ENCODE results near the gene OSGEP. TPM values are rescaled to one million over a fixed set of nuclear protein-coding genes. Genes with fewer than 3 reads are reported as not detected.

Gene OSGEP
- total RNA-seq, 1 experiment from 2014 or later, result 64.1 TPM

DNA sequence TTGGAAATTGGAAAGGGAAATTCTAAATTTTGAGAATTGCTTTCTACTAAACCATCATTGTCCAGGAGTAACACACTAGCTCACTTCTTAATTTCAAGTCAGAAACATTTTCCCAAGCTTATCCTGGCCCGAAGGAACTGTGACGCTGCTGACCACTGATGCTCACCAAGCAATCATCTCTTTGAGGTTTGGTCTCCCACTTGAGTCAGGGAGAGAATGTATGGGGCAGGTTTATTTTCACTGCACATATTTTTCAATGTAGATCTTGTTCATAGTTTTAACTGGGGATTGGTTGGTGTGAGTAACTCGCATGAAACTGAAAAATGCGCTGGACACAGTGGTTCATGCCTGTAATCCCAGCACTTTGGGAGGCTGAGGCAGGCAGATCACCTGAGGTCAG is 37.9 kb upstream of the OSGEP start:
- Histone ChIP-seq H3K9ac (ENCODE audit: low read length) (no peak overlapping the region), H3F3A (ENCODE audit: low read length, unreplicated experiment) (no peaks in the 10 kb centered on the region), H3K36me3 (ENCODE audit: low read depth, low read length) (no peaks in the 10 kb centered on the region), H3K4me1 (ENCODE audit: insufficient read depth, low read length) (peaks cover 45% of the 10 kb centered on the region), H2AFZ (ENCODE audit: low read length) (no peak overlapping the region), H3K4me3 (ENCODE audit: low read length) (no peak overlapping the region), H3K27me3 (ENCODE audit: low read length) (no peaks in the 10 kb centered on the region), H3K27ac (ENCODE audit: low read length) (no peak overlapping the region), H3K9me2 (replicated peaks; ENCODE audit: low read length) (no peaks in the 10 kb centered on the region), H3K9me3 (ENCODE audit: low read length) (no peaks in the 10 kb centered on the region), H4K20me1 (ENCODE audit: low read length) (no peaks in the 10 kb centered on the region), H3K4me2 (ENCODE audit: low read length) (no peak overlapping the region), H3K79me2 (ENCODE audit: low read length) (no peaks in the 10 kb centered on the region)
- no peak for TF ChIP-seq EZH2phosphoT487 (IDR thresholded peaks at IDR 0.05; ENCODE audit: borderline replicate concordance, low read length)
- TF ChIP-seq, protein P1, sequence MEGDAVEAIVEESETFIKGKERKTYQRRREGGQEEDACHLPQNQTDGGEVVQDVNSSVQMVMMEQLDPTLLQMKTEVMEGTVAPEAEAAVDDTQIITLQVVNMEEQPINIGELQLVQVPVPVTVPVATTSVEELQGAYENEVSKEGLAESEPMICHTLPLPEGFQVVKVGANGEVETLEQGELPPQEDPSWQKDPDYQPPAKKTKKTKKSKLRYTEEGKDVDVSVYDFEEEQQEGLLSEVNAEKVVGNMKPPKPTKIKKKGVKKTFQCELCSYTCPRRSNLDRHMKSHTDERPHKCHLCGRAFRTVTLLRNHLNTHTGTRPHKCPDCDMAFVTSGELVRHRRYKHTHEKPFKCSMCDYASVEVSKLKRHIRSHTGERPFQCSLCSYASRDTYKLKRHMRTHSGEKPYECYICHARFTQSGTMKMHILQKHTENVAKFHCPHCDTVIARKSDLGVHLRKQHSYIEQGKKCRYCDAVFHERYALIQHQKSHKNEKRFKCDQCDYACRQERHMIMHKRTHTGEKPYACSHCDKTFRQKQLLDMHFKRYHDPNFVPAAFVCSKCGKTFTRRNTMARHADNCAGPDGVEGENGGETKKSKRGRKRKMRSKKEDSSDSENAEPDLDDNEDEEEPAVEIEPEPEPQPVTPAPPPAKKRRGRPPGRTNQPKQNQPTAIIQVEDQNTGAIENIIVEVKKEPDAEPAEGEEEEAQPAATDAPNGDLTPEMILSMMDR (conservative IDR thresholded peaks at IDR 0.05; ENCODE audit: low read depth, low read length), result no peak
- TF ChIP-seq EZH2 (IDR thresholded peaks at IDR 0.05; ENCODE audit: low read length, unreplicated experiment), result no peak
- ChIA-PET POLR2A (ENCODE audit: unreplicated experiment) (no interaction called here), CTCF (no interaction called here)
- no peak for DNase-seq
- no peak for ATAC-seq
- intact Hi-C loops (cut with micrococcal nuclease), result no loop called here
- BruUV-seq (replicated peaks), result no TSS peak

DNA sequence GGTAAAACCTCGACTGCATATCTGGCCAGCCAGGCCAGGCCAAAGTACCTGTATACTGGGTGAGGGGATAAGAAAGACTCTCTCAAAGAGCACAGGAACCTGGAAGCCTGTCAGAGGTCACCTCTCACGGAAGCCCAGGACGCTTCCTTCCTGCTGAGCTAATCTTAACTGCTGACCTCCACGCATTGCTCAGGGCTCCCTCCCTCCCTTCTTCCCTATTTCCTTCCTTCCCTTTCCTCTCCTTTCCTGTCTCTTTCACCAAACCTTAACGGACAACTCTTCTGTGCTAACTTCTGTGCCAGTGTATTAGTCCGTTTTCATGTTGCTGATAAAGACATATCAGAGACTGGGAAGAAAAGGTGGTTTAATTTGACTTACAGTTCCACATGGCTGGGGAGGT is 36.0 kb upstream of the OSGEP start:
- no peaks in the 10 kb centered on the region for H3K9me2 ChIP-seq (replicated peaks; ENCODE audit: low read length)
- H3K4me2 ChIP-seq (ENCODE audit: low read length), result no peak overlapping the region
- H4K20me1 ChIP-seq (ENCODE audit: low read length), result no peaks in the 10 kb centered on the region
- ChIA-PET CTCF (interaction anchor here (0.7 kb wide), 1 partner anchor 196 kb away, joined by 3 read pairs; no protein-coding TSS in a partner anchor), POLR2A (ENCODE audit: unreplicated experiment) (no interaction called here)
- H2AFZ ChIP-seq (ENCODE audit: low read length), result no peak overlapping the region; the same call in 1 of the 2 replicates
- ATAC-seq (no peak), DNase-seq (no peak)
- H3K27me3 ChIP-seq (ENCODE audit: low read length), result no peaks in the 10 kb centered on the region
- BruUV-seq (replicated peaks), result no TSS peak
- no peaks in the 10 kb centered on the region for H3K36me3 ChIP-seq (ENCODE audit: low read depth, low read length)
- no peak overlapping the region for H3K27ac ChIP-seq (ENCODE audit: low read length)
- no peaks in the 10 kb centered on the region for H3F3A ChIP-seq (ENCODE audit: low read length, unreplicated experiment)
- no peak overlapping the region for H3K9ac ChIP-seq (ENCODE audit: low read length)
- peaks cover 39% of the 10 kb centered on the region for H3K4me1 ChIP-seq (ENCODE audit: insufficient read depth, low read length)
- H3K4me3 ChIP-seq (ENCODE audit: low read length), result no peak overlapping the region
- no peaks in the 10 kb centered on the region for H3K79me2 ChIP-seq (ENCODE audit: low read length)
- intact Hi-C loops (cut with micrococcal nuclease), result no loop called here
- H3K9me3 ChIP-seq (ENCODE audit: low read length), result no peaks in the 10 kb centered on the region
- TF ChIP-seq EZH2phosphoT487 (IDR thresholded peaks at IDR 0.05; ENCODE audit: borderline replicate concordance, low read length) (no peak), EZH2 (IDR thresholded peaks at IDR 0.05; ENCODE audit: low read length, unreplicated experiment) (no peak)
- TF ChIP-seq, protein P1 (conservative IDR thresholded peaks at IDR 0.05; ENCODE audit: low read depth, low read length), result no peak

DNA sequence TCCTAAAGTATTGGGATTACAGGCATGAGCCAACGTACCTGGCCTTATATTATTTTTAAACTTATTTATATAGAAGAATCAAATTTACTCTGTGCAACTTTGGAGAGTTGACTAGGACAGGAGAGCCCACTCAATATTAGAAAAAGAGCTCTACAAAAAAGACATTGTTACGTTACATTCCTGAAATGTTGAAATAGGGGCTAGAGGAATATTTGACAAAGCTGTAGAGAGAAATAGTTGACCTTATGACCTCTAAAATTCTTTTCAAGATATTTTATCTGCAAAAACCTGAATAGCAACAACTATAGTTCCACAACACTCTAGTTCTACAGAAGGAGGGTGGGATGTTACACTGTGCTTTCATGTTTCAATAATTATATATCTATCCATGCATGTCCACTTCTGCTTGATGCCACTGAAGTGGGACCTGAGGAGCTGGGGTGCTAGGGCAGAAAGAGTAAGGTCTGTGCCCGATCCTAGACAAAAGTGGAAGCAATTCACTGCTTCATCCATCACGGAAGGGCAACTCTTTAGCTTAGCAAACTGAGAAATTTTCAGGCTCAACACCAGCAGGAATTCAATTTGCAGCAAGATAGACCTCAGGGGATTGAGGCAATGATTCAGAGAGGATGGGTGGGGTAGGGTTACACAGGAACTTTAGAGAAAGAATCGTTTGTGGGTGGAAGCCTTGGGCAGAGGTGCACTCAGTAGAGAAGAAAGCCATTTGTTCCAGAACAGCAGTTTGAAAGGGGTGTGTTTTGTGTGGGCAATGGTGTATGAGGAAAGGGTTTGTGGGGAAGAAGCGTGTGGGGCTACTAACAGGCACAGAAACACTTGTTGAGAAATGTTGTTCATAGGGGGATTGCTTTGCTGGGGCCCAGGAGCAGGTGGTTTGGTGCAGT is 34.7 kb upstream of the OSGEP start:
- H2AFZ ChIP-seq (ENCODE audit: low read length), result peak overlapping the region; percentile 42; the same call in 1 of the 2 replicates
- CTCF ChIA-PET, result no interaction called here
- POLR2A ChIA-PET (ENCODE audit: unreplicated experiment), result no interaction called here
- H3K4me2 ChIP-seq (ENCODE audit: low read length), result peak overlapping the region; percentile 51
- H3K79me2 ChIP-seq (ENCODE audit: low read length), result no peaks in the 10 kb centered on the region
- TF ChIP-seq EZH2 (IDR thresholded peaks at IDR 0.05; ENCODE audit: low read length, unreplicated experiment), result no peak
- TF ChIP-seq EZH2phosphoT487 (IDR thresholded peaks at IDR 0.05; ENCODE audit: borderline replicate concordance, low read length), result no peak
- TF ChIP-seq, protein P1 (conservative IDR thresholded peaks at IDR 0.05; ENCODE audit: low read depth, low read length), result no peak
- BruUV-seq (replicated peaks), result no TSS peak
- no peaks in the 10 kb centered on the region for H3K27me3 ChIP-seq (ENCODE audit: low read length)
- ATAC-seq (peak; percentile 93), DNase-seq (peak; percentile 72)
- peaks cover 31% of the 10 kb centered on the region for H3K4me1 ChIP-seq (ENCODE audit: insufficient read depth, low read length)
- no peak overlapping the region for H3K9ac ChIP-seq (ENCODE audit: low read length)
- H4K20me1 ChIP-seq (ENCODE audit: low read length), result no peaks in the 10 kb centered on the region
- H3K9me3 ChIP-seq (ENCODE audit: low read length), result no peaks in the 10 kb centered on the region
- intact Hi-C loops (cut with micrococcal nuclease), result no loop called here
- H3K9me2 ChIP-seq (replicated peaks; ENCODE audit: low read length), result no peaks in the 10 kb centered on the region
- no peaks in the 10 kb centered on the region for H3F3A ChIP-seq (ENCODE audit: low read length, unreplicated experiment)
- H3K27ac ChIP-seq (ENCODE audit: low read length), result peak overlapping the region; percentile 21; the same call in 1 of the 2 replicates
- H3K4me3 ChIP-seq (ENCODE audit: low read length), result 0 out of 2 replicates have a peak overlapping the region, but pooled peaks have one; percentile 21
- H3K36me3 ChIP-seq (ENCODE audit: low read depth, low read length), result no peaks in the 10 kb centered on the region
